Measurements from ENCODE around the gene PI16. TPM values are rescaled to one million over a fixed set of nuclear protein-coding genes. Genes with fewer than 3 reads are reported as not detected.

PI16 gene
- total and polyA plus RNA-seq, 7 experiments from 2014 or later = 1.2 to 10.6 (median 2.4) TPM

DNA sequence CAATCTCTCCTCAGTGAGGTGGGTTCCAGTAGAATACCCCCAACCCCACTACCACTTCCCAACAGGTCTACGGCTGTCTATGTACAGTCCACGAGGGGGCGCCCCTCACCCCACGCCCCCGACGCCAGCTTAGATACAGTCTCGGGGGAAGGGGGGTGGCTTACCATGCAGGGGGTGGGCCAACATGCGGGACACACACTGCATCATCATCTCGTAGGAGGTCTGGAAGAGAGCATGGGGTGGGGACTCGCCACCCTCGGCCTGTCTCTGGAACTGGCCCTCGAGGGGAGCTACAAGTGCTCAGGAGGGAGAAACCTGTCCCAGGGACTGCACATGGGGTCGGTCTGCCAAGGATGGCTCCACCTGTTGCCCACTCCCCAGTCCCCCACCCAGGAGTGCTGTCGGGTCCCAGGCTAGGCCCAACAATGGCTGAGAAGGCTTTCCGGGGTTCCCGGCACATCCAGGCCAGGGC lies 23.0 kb downstream of the PI16 start:
- Mint-ChIP-seq H3K4me1 (peaks cover 0 to 35% (median 27%) of the 10 kb centered on the region in 7 donors), H3K27ac (peak overlapping the region in 4 of 9 donors; percentile 22 to 78 (median 70)), H3K9me3 (no peaks in the 10 kb centered on the region), H3K36me3 (peaks cover 0 to 51% (median 20%) of the 10 kb centered on the region in 5 donors), H3K4me3 (no peak overlapping the region), H3K27me3 (no peaks in the 10 kb centered on the region)
- no peak overlapping the region for H3K27ac ChIP-seq (ENCODE audit: low read depth, low read length)
- no peaks in the 10 kb centered on the region for H3K27me3 ChIP-seq (ENCODE audit: control insufficient read depth in 2 of 2, insufficient read depth in 2 of 2, low read length in 2 of 2)
- no peak overlapping the region for H3K4me3 ChIP-seq (ENCODE audit: low read length)
- CTCF ChIA-PET = interaction anchor here (0.6 to 0.8 kb wide), 2 partner anchors 19 to 231 kb away, joined by 3 read pairs; no protein-coding TSS in a partner anchor
- ATAC-seq (peak; percentile 39), DNase-seq (no peak)
- intact Hi-C loops (cut with micrococcal nuclease) = no loop called here
- H3K9me3 ChIP-seq (ENCODE audit: control insufficient read depth in 2 of 3, low read length in 3 of 3) = no peaks in the 10 kb centered on the region
- H3K36me3 ChIP-seq (ENCODE audit: control insufficient read depth in 2 of 3, insufficient read depth in 3 of 3, low read length in 3 of 3) = peaks cover 20 to 76% (median 42%) of the 10 kb centered on the region in 3 experiments
- peaks cover 0 to 3% of the 10 kb centered on the region in 2 donors for H3K4me1 ChIP-seq (ENCODE audit: control insufficient read depth in 2 of 2, insufficient read depth in 2 of 2, low read length in 2 of 2)
- POLR2A ChIA-PET = interaction anchor here (0.6 kb wide), 1 partner anchor 12 kb away, joined by 3 read pairs; no protein-coding TSS in a partner anchor

DNA sequence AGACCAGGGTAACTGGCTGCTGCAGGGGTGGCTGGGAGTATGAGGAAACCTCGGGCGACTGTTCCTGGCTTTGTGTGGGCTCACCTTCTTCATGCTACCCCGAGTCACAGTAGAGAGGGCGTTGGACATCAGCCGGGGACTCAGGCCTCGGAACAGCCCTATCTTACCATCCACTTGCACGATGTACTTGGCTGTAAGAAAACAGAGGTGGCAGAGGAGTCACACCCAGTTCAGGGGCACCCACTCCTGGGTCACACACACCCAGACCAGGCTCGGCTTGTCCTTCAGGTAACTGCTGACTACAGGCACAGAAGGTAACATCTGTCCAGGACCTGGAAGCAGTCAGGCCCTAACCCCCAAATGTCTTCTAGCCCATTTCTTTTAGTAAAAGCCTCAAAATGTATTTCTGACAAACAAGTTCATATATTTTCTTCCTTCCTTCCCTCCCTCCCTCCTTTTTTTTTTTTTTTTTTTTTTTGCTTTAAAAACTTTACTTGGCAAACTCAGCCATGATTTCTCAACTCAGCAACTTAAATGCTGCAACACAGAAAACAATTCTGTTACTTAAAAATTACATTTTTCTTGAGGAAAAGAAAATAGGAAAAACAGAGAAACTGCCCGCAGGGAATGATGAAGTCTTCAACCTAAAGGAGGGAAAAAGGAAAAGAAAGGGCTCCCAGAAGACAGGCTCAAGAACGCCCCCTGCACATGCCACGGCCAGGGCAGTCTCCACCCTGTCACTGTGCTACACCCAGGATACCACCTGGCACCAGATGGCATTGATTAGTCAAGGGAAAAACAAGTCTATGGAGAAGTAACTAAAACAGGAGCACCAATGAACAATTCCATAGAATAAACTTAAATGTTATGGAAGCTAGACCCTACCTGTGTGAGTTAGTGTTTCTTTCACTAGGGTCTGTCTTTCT lies 24.1 kb downstream of the PI16 start:
- POLR2A ChIA-PET = interaction anchor here (0.9 to 1.1 kb wide), 2 partner anchors 94 to 103 kb away, joined by 4 to 5 read pairs; partner anchors contain the start of gene C6orf89
- Mint-ChIP-seq H3K4me1 (peaks cover 0 to 33% (median 27%) of the 10 kb centered on the region in 7 donors), H3K27ac (peak overlapping the region; percentile 44 to 88 (median 77)), H3K4me3 (no peak overlapping the region), H3K9me3 (no peaks in the 10 kb centered on the region), H3K27me3 (no peaks in the 10 kb centered on the region), H3K36me3 (peaks cover 0 to 42% (median 20%) of the 10 kb centered on the region in 5 donors)
- CTCF ChIA-PET = interaction anchor here (0.7 to 1.7 kb wide), 4 partner anchors 39 to 231 kb away, joined by 3 to 6 read pairs (median 4); partner anchors contain the start of gene C6orf89
- Histone ChIP-seq H3K4me3 (ENCODE audit: low read length) (no peak overlapping the region), H3K36me3 (ENCODE audit: control insufficient read depth in 2 of 3, insufficient read depth in 3 of 3, low read length in 3 of 3) (peaks cover 16 to 64% (median 39%) of the 10 kb centered on the region in 3 experiments), H3K4me1 (ENCODE audit: control insufficient read depth in 2 of 2, insufficient read depth in 2 of 2, low read length in 2 of 2) (peaks cover 7 to 13% of the 10 kb centered on the region in 2 donors), H3K27ac (ENCODE audit: low read depth, low read length) (no peak overlapping the region), H3K27me3 (ENCODE audit: control insufficient read depth in 2 of 2, insufficient read depth in 2 of 2, low read length in 2 of 2) (no peaks in the 10 kb centered on the region), H3K9me3 (ENCODE audit: control insufficient read depth in 2 of 3, low read length in 3 of 3) (no peaks in the 10 kb centered on the region)
- ATAC-seq = no peak
- DNase-seq = no peak
- intact Hi-C loops (cut with micrococcal nuclease) = loop anchor here (1.0 kb wide), 5 partner anchors 40 to 212 kb away; partner anchors contain the start of gene C6orf89 (in 2 of the 2)

DNA sequence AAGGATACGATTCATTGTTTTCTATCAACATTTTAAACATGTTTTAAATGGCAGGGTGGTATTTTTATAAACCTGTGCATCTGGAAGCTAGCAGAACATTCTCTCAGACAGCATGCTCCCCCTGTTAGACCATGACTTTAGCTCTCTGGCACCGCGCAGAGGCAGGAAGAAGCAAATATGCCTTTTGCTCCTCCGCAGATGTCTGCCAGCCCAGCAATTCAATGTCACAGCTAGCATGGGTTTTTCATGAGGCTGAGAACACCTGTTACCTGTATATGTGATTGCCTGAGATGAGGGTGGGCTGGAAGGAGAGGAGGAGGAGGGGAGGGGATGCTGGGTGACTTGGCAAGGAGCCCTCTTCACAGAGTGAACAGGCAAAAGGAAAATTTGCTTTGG lies 24.8 kb downstream of the PI16 start:
- peak overlapping the region in 2 of 10 donors; percentile 2 to 20 for H3K4me3 Mint-ChIP-seq
- Histone ChIP-seq H3K4me1 (ENCODE audit: control insufficient read depth in 2 of 2, insufficient read depth in 2 of 2, low read length in 2 of 2) (peaks cover 13 to 20% of the 10 kb centered on the region in 2 donors), H3K9me3 (ENCODE audit: control insufficient read depth in 2 of 3, low read length in 3 of 3) (no peaks in the 10 kb centered on the region), H3K4me3 (ENCODE audit: low read length) (no peak overlapping the region), H3K27ac (ENCODE audit: low read depth, low read length) (no peak overlapping the region), H3K27me3 (ENCODE audit: control insufficient read depth in 2 of 2, insufficient read depth in 2 of 2, low read length in 2 of 2) (no peaks in the 10 kb centered on the region), H3K36me3 (ENCODE audit: control insufficient read depth in 2 of 3, insufficient read depth in 3 of 3, low read length in 3 of 3) (peaks cover 16 to 57% (median 32%) of the 10 kb centered on the region in 3 experiments)
- DNase-seq = peak in 6 of 9 donors; percentile 36 to 62 (median 48)
- H3K36me3 Mint-ChIP-seq = peaks cover 0 to 39% (median 20%) of the 10 kb centered on the region in 5 donors
- H3K9me3 Mint-ChIP-seq = no peaks in the 10 kb centered on the region
- CTCF ChIA-PET = interaction anchor here (0.5 to 1.7 kb wide), 6 partner anchors 38 to 410 kb away, joined by 3 to 6 read pairs (median 4); partner anchors contain the start of gene C6orf89
- H3K27me3 Mint-ChIP-seq = no peaks in the 10 kb centered on the region
- intact Hi-C loops (cut with micrococcal nuclease) = loop anchor here (1.0 kb wide), 5 partner anchors 39 to 213 kb away; partner anchors contain the start of gene C6orf89 (in 2 of the 2)
- POLR2A ChIA-PET = interaction anchor here (0.9 to 1.1 kb wide), 2 partner anchors 94 to 104 kb away, joined by 4 to 5 read pairs; partner anchors contain the start of gene C6orf89
- peak; percentile 70 for ATAC-seq
- H3K27ac Mint-ChIP-seq = peak overlapping the region; percentile 44 to 88 (median 80)
- H3K4me1 Mint-ChIP-seq = peaks cover 0 to 33% (median 27%) of the 10 kb centered on the region in 7 donors

DNA sequence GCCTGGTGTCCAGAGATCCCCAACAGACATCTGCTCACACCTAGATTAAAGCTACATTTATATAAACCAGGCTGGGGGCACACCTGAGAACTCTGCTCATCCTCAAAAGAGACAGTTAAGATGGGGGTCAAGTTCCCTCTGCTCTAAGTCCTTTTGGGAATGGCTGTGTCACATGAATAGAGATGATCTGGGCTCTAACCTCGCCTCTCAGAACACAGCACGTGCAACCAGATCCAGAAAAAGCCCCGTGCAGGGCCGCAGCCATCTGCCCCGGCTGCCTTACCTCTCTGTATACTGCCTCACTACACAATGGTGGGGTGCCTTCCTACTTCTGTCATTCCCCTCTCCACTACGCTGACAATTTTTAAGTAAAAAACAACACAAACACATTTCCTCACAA lies 25.6 kb downstream of the PI16 start:
- Histone ChIP-seq H3K27ac (ENCODE audit: low read depth, low read length) (no peak overlapping the region), H3K9me3 (ENCODE audit: control insufficient read depth in 2 of 3, low read length in 3 of 3) (no peaks in the 10 kb centered on the region), H3K36me3 (ENCODE audit: control insufficient read depth in 2 of 3, insufficient read depth in 3 of 3, low read length in 3 of 3) (peaks cover 10 to 51% (median 24%) of the 10 kb centered on the region in 3 experiments), H3K27me3 (ENCODE audit: control insufficient read depth in 2 of 2, insufficient read depth in 2 of 2, low read length in 2 of 2) (no peaks in the 10 kb centered on the region), H3K4me1 (ENCODE audit: control insufficient read depth in 2 of 2, insufficient read depth in 2 of 2, low read length in 2 of 2) (peaks cover 18 to 24% of the 10 kb centered on the region in 2 donors), H3K4me3 (ENCODE audit: low read length) (no peak overlapping the region)
- H3K27me3 Mint-ChIP-seq = no peaks in the 10 kb centered on the region
- peaks cover 0 to 33% (median 27%) of the 10 kb centered on the region in 7 donors for H3K4me1 Mint-ChIP-seq
- H3K4me3 Mint-ChIP-seq = peak overlapping the region in 1 of 10 donors; percentile 42
- ATAC-seq = no peak
- peak overlapping the region in 8 of 9 donors; percentile 8 to 86 (median 48) for H3K27ac Mint-ChIP-seq
- H3K36me3 Mint-ChIP-seq = peaks cover 0 to 34% (median 20%) of the 10 kb centered on the region in 5 donors
- intact Hi-C loops (cut with micrococcal nuclease) = loop anchor here in 1 of 2 donors (10.0 kb wide), 1 partner anchor 715 kb away; the partner anchor contains the start of gene MDGA1
- CTCF ChIA-PET = interaction anchor here (1.2 to 1.7 kb wide), 2 partner anchors 38 to 192 kb away, joined by 3 to 5 read pairs; no protein-coding TSS in a partner anchor
- POLR2A ChIA-PET = interaction anchor here (1.8 kb wide), 1 partner anchor 95 kb away, joined by 5 read pairs; the partner anchor contains the start of gene C6orf89
- DNase-seq = no peak
- no peaks in the 10 kb centered on the region for H3K9me3 Mint-ChIP-seq

DNA sequence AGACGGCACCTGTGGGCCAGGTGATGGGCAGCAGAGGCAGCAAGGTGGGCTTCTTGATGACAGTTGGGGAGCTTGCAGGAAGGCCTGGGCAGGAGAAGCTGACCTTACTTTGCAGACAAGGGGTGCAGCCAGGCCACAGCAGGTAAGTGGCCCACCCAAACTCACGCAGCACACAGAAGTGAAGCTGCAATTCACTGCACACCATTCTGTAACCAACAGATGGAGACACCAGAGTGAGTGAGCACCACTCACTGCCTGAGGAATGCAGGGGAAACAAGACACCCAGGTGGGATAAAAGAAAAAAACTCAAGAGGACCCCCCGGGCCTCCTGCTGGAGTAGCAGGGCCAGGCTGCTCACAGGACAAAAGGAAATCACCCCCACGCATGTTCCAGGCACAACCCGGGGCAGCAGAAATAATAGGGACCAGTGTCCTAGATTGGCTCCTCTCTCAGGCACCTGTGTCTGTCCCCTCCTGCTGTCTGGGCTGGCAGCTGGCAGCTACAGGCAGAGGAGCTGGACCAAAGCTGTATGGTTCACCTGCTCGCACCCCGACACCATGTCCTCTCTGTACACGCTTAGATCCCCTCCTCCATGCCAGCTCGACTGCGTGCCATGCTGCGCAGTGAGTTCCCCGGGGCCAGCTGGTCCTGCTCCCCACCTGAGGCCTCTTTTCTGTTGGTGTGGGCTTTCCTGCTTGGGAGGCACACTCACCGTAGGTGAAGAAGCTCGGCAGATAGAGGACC lies 26.5 kb downstream of the PI16 start:
- H3K9me3 Mint-ChIP-seq = no peaks in the 10 kb centered on the region
- no peak overlapping the region for H3K27ac ChIP-seq (ENCODE audit: low read depth, low read length)
- peak overlapping the region; percentile 8 to 90 (median 50) for H3K27ac Mint-ChIP-seq
- H3K9me3 ChIP-seq (ENCODE audit: control insufficient read depth in 2 of 3, low read length in 3 of 3) = no peaks in the 10 kb centered on the region
- peaks cover 0 to 27% (median 16%) of the 10 kb centered on the region in 5 donors for H3K36me3 Mint-ChIP-seq
- peaks cover 7 to 47% (median 15%) of the 10 kb centered on the region in 3 experiments for H3K36me3 ChIP-seq (ENCODE audit: control insufficient read depth in 2 of 3, insufficient read depth in 3 of 3, low read length in 3 of 3)
- no peak for ATAC-seq
- H3K4me3 ChIP-seq (ENCODE audit: low read length) = no peak overlapping the region
- no peaks in the 10 kb centered on the region for H3K27me3 ChIP-seq (ENCODE audit: control insufficient read depth in 2 of 2, insufficient read depth in 2 of 2, low read length in 2 of 2)
- intact Hi-C loops (cut with micrococcal nuclease) = loop anchor here in 1 of 2 donors (10.0 kb wide), 1 partner anchor 714 kb away; the partner anchor contains the start of gene MDGA1
- ChIA-PET POLR2A (interaction anchor here (1.8 kb wide), 1 partner anchor 96 kb away, joined by 5 read pairs; the partner anchor contains the start of gene C6orf89), CTCF (interaction anchor here (0.6 to 1.4 kb wide), 4 partner anchors 37 to 217 kb away, joined by 3 to 6 read pairs (median 4); partner anchors contain the start of gene C6orf89)
- H3K4me1 Mint-ChIP-seq = peaks cover 0 to 33% (median 27%) of the 10 kb centered on the region in 7 donors
- peak overlapping the region in 1 of 10 donors; percentile 42 for H3K4me3 Mint-ChIP-seq
- H3K4me1 ChIP-seq (ENCODE audit: control insufficient read depth in 2 of 2, insufficient read depth in 2 of 2, low read length in 2 of 2) = peaks cover 18 to 24% of the 10 kb centered on the region in 2 donors
- DNase-seq = no peak
- no peaks in the 10 kb centered on the region for H3K27me3 Mint-ChIP-seq

All from naive thymus-derived CD4-positive, alpha-beta T cell (primary cell).